Measurements from ENCODE around the gene NGF. TPM values are rescaled to one million over a fixed set of nuclear protein-coding genes. Genes with fewer than 3 reads are reported as not detected.

The NGF gene
- total RNA-seq, 1 experiment from 2014 or later, result 0.47 TPM

DNA sequence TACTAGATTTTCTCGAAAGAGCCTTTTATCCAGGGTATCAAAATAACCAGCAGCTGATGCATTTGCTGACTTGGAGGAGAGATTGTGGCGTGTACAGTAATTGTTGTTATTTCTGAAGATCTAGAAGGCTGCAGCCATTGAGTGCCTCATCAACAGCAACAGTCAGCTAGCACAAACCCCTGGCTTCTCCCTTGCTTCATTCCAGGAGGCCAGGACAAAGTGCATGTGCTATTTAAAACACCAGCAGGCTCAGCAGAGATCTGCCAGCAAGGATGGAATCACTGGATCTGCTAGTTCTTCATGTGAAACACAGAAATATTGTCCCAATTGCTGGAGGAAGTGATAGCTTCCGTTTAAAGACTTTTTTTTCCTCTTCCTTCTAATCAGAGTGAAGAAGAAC lies 2.8 kb upstream of the NGF start:
- POLR2A ChIA-PET (ENCODE audit: low non-redundant PET), result no interaction called here
- Histone ChIP-seq H3K4me3 (ENCODE audit: low read depth, low read length, poor library complexity, severe bottlenecking) (no peak overlapping the region), H3K4me1 (ENCODE audit: insufficient read depth, low read length, poor library complexity, severe bottlenecking) (peaks cover 5% of the 10 kb centered on the region), H3K27ac (ENCODE audit: low read depth, low read length, poor library complexity, severe bottlenecking) (no peak overlapping the region), H3K36me3 (ENCODE audit: insufficient read depth, low read length, poor library complexity, severe bottlenecking) (no peaks in the 10 kb centered on the region), H3K9me3 (ENCODE audit: low read depth, low read length, poor library complexity, severe bottlenecking) (no peaks in the 10 kb centered on the region), H3K27me3 (replicated peaks; ENCODE audit: insufficient read depth, low read depth, low read length, poor library complexity) (peaks cover 16% of the 10 kb centered on the region)
- no peak for DNase-seq (ENCODE audit: low spot score)
- intact Hi-C loops (cut with micrococcal nuclease; ENCODE audit: unreplicated experiment), result no loop called here
- no TSS peak for BruUV-seq (replicated peaks)
- TF ChIP-seq CTCF (conservative IDR thresholded peaks at IDR 0.05; ENCODE audit: low read depth, low read length) (no peak), EZH2 (IDR thresholded peaks at IDR 0.05; ENCODE audit: borderline replicate concordance, low read depth, low read length, poor library complexity, severe bottlenecking) (no peak)
- CTCF ChIA-PET, result no interaction called here

DNA sequence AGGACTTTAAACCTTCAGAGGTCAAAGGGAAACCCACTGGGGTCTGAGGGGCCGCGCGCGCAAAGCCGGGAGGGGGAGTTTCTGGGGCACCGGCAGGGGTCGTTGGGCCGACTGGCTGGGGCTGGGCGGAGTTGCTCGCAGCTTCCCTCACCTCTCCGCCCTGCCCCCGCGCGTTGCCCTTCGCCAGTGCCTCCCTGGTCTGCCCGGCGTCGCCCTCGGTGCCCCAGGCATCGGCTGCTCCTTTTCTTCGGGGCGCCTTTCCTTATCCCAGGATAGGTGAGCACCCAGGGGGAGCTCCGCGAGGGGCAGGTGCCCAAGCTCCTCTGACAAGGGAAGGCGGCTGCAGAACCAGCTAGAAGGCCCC lies 390 bp upstream of the NGF start:
- TF ChIP-seq EZH2 (IDR thresholded peaks at IDR 0.05; ENCODE audit: borderline replicate concordance, low read depth, low read length, poor library complexity, severe bottlenecking) (no peak), CTCF (conservative IDR thresholded peaks at IDR 0.05; ENCODE audit: low read depth, low read length) (no peak)
- Histone ChIP-seq H3K27ac (ENCODE audit: low read depth, low read length, poor library complexity, severe bottlenecking) (no peak overlapping the region), H3K4me1 (ENCODE audit: insufficient read depth, low read length, poor library complexity, severe bottlenecking) (peaks cover 5% of the 10 kb centered on the region), H3K27me3 (replicated peaks; ENCODE audit: insufficient read depth, low read depth, low read length, poor library complexity) (peaks cover 16% of the 10 kb centered on the region), H3K9me3 (ENCODE audit: low read depth, low read length, poor library complexity, severe bottlenecking) (no peaks in the 10 kb centered on the region), H3K4me3 (ENCODE audit: low read depth, low read length, poor library complexity, severe bottlenecking) (no peak overlapping the region), H3K36me3 (ENCODE audit: insufficient read depth, low read length, poor library complexity, severe bottlenecking) (no peaks in the 10 kb centered on the region)
- ChIA-PET CTCF (interaction anchor here (1.4 kb wide), 1 partner anchor 63 kb away, joined by 4 read pairs; no protein-coding TSS in a partner anchor), POLR2A (ENCODE audit: low non-redundant PET) (no interaction called here)
- intact Hi-C loops (cut with micrococcal nuclease; ENCODE audit: unreplicated experiment), result loop anchor here (10.0 kb wide), 1 partner anchor 174 kb away; no protein-coding TSS in a partner anchor
- BruUV-seq (replicated peaks), result no TSS peak
- DNase-seq (ENCODE audit: low spot score), result no peak

DNA sequence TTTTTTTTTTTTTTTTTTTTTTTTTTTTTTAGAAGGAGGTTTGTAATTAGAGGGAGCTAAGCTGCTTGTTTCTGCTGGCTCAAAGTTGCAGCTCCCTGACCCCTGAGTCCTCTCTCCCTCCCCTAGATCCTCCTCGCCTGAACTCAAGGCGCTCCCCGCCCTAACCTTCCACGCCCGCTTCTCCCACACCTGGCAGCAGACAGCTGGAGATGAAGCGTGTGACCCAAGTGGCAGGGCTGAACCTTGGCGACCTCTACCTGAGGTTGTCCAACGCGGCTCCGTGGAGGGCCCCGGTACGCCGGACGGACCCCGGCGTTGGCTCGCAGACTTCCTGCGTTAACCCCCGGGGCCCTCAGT lies 795 bp downstream of the NGF start:
- no peak overlapping the region for H3K27ac ChIP-seq (ENCODE audit: low read depth, low read length, poor library complexity, severe bottlenecking)

More for the DNA sequence above, 795 bp downstream of the NGF start:
- Histone ChIP-seq H3K4me1 (ENCODE audit: insufficient read depth, low read length, poor library complexity, severe bottlenecking) (peaks cover 5% of the 10 kb centered on the region), H3K36me3 (ENCODE audit: insufficient read depth, low read length, poor library complexity, severe bottlenecking) (no peaks in the 10 kb centered on the region), H3K4me3 (ENCODE audit: low read depth, low read length, poor library complexity, severe bottlenecking) (peak overlapping the region; percentile 42), H3K9me3 (ENCODE audit: low read depth, low read length, poor library complexity, severe bottlenecking) (no peaks in the 10 kb centered on the region), H3K27me3 (replicated peaks; ENCODE audit: insufficient read depth, low read depth, low read length, poor library complexity) (peaks cover 16% of the 10 kb centered on the region)
- CTCF ChIA-PET, result interaction anchor here (1.4 kb wide), 1 partner anchor 62 kb away, joined by 4 read pairs; no protein-coding TSS in a partner anchor
- DNase-seq (ENCODE audit: low spot score), result no peak
- no TSS peak for BruUV-seq (replicated peaks)
- intact Hi-C loops (cut with micrococcal nuclease; ENCODE audit: unreplicated experiment), result loop anchor here (10.0 kb wide), 1 partner anchor 172 kb away; no protein-coding TSS in a partner anchor
- no peak for TF ChIP-seq EZH2 (IDR thresholded peaks at IDR 0.05; ENCODE audit: borderline replicate concordance, low read depth, low read length, poor library complexity, severe bottlenecking)
- no peak for TF ChIP-seq CTCF (conservative IDR thresholded peaks at IDR 0.05; ENCODE audit: low read depth, low read length)
- POLR2A ChIA-PET (ENCODE audit: low non-redundant PET), result no interaction called here

Measured in A673 (cell line).